Measurements from ENCODE around the gene KMT2A. TPM values are rescaled to one million over a fixed set of nuclear protein-coding genes. Genes with fewer than 3 reads are reported as not detected.

Gene KMT2A
- total and polyA plus RNA-seq, 2 donors: 11.4 to 17.7 TPM

- DNase-seq (ENCODE audit: low read depth in 6 of 9, low spot score in 9 of 9): no peak
- WGBS: 96% methylated on average over 10 of the region's 10 CpGs
- no peak overlapping the region for H3K4me3 ChIP-seq (ENCODE audit: low read length in 2 of 2)
- no peaks in the 10 kb centered on the region for H3K9me3 ChIP-seq (ENCODE audit: control insufficient read depth in 2 of 2, insufficient read depth in 1 of 2, low read length in 1 of 2)
- H3K4me1 ChIP-seq (ENCODE audit: control insufficient read depth in 2 of 2, insufficient read depth in 2 of 2, low read length in 2 of 2): peaks cover 8 to 23% of the 10 kb centered on the region in 2 donors
- H3K27me3 ChIP-seq (ENCODE audit: control insufficient read depth in 2 of 2, insufficient read depth in 1 of 2, low read length in 1 of 2): peaks cover 0 to 2% of the 10 kb centered on the region in 2 donors
- H3K36me3 ChIP-seq (ENCODE audit: control insufficient read depth in 2 of 2, insufficient read depth in 2 of 2, low read length in 1 of 2): no peaks in the 10 kb centered on the region
- H3K27ac ChIP-seq (ENCODE audit: low read depth in 1 of 2, low read length in 1 of 2): no peak overlapping the region
These were observed 95.8 kb downstream of the KMT2A start for GRCh38 chr11:118532091-118532490.

GRCh38 chr11:118532852-118533768 is 96.8 kb downstream of the KMT2A start:
- WGBS: 98% methylated on average over 19 of the region's 19 CpGs
- Histone ChIP-seq H3K27me3 (ENCODE audit: control insufficient read depth in 2 of 2, insufficient read depth in 1 of 2, low read length in 1 of 2) (peaks cover 0 to 2% of the 10 kb centered on the region in 2 donors), H3K4me3 (ENCODE audit: low read length in 2 of 2) (no peak overlapping the region), H3K4me1 (ENCODE audit: control insufficient read depth in 2 of 2, insufficient read depth in 2 of 2, low read length in 2 of 2) (peaks cover 8 to 23% of the 10 kb centered on the region in 2 donors), H3K27ac (ENCODE audit: low read depth in 1 of 2, low read length in 1 of 2) (no peak overlapping the region), H3K36me3 (ENCODE audit: control insufficient read depth in 2 of 2, insufficient read depth in 2 of 2, low read length in 1 of 2) (no peaks in the 10 kb centered on the region), H3K9me3 (ENCODE audit: control insufficient read depth in 2 of 2, insufficient read depth in 1 of 2, low read length in 1 of 2) (no peaks in the 10 kb centered on the region)
- no peak for DNase-seq (ENCODE audit: low read depth in 6 of 9, low spot score in 9 of 9)

GRCh38 chr11:118533769-118534729 is 97.8 kb downstream of the KMT2A start:
- Histone ChIP-seq H3K27ac (ENCODE audit: low read depth in 1 of 2, low read length in 1 of 2) (no peak overlapping the region), H3K9me3 (ENCODE audit: control insufficient read depth in 2 of 2, insufficient read depth in 1 of 2, low read length in 1 of 2) (no peaks in the 10 kb centered on the region), H3K27me3 (ENCODE audit: control insufficient read depth in 2 of 2, insufficient read depth in 1 of 2, low read length in 1 of 2) (peaks cover 0 to 2% of the 10 kb centered on the region in 2 donors), H3K4me3 (ENCODE audit: low read length in 2 of 2) (no peak overlapping the region), H3K4me1 (ENCODE audit: control insufficient read depth in 2 of 2, insufficient read depth in 2 of 2, low read length in 2 of 2) (peaks cover 8 to 23% of the 10 kb centered on the region in 2 donors), H3K36me3 (ENCODE audit: control insufficient read depth in 2 of 2, insufficient read depth in 2 of 2, low read length in 1 of 2) (no peaks in the 10 kb centered on the region)
- no peak for DNase-seq (ENCODE audit: low read depth in 6 of 9, low spot score in 9 of 9)
- WGBS: 94% methylated on average over 27 of the region's 27 CpGs

- peaks cover 0 to 1% of the 10 kb centered on the region in 2 donors for H3K27me3 ChIP-seq (ENCODE audit: control insufficient read depth in 2 of 2, insufficient read depth in 1 of 2, low read length in 1 of 2)
- no peaks in the 10 kb centered on the region for H3K9me3 ChIP-seq (ENCODE audit: control insufficient read depth in 2 of 2, insufficient read depth in 1 of 2, low read length in 1 of 2)
- no peak overlapping the region for H3K4me3 ChIP-seq (ENCODE audit: low read length in 2 of 2)
- H3K27ac ChIP-seq (ENCODE audit: low read depth in 1 of 2, low read length in 1 of 2): no peak overlapping the region
- H3K4me1 ChIP-seq (ENCODE audit: control insufficient read depth in 2 of 2, insufficient read depth in 2 of 2, low read length in 2 of 2): peaks cover 5 to 11% of the 10 kb centered on the region in 2 donors
- 92% methylated on average over 9 of the region's 9 CpGs for WGBS
- H3K36me3 ChIP-seq (ENCODE audit: control insufficient read depth in 2 of 2, insufficient read depth in 2 of 2, low read length in 1 of 2): no peaks in the 10 kb centered on the region
- no peak for DNase-seq (ENCODE audit: low read depth in 6 of 9, low spot score in 9 of 9)
These were observed 99.0 kb downstream of the KMT2A start for GRCh38 chr11:118535261-118535660.

GRCh38 chr11:118536726-118537125 is 100.4 kb downstream of the KMT2A start:
- Histone ChIP-seq H3K9me3 (ENCODE audit: control insufficient read depth in 2 of 2, insufficient read depth in 1 of 2, low read length in 1 of 2) (no peaks in the 10 kb centered on the region), H3K4me3 (ENCODE audit: low read length in 2 of 2) (no peak overlapping the region), H3K27me3 (ENCODE audit: control insufficient read depth in 2 of 2, insufficient read depth in 1 of 2, low read length in 1 of 2) (no peaks in the 10 kb centered on the region), H3K36me3 (ENCODE audit: control insufficient read depth in 2 of 2, insufficient read depth in 2 of 2, low read length in 1 of 2) (peaks cover 0 to under 1% of the 10 kb centered on the region in 2 donors), H3K27ac (ENCODE audit: low read depth in 1 of 2, low read length in 1 of 2) (no peak overlapping the region), H3K4me1 (ENCODE audit: control insufficient read depth in 2 of 2, insufficient read depth in 2 of 2, low read length in 2 of 2) (peaks cover under 1 to 3% of the 10 kb centered on the region in 2 donors)
- no peak for DNase-seq (ENCODE audit: low read depth in 6 of 9, low spot score in 9 of 9)
- 98% methylated on average over 5 of the region's 5 CpGs for WGBS

- no peak overlapping the region for H3K27ac ChIP-seq (ENCODE audit: low read depth in 1 of 2, low read length in 1 of 2)
- no peaks in the 10 kb centered on the region for H3K9me3 ChIP-seq (ENCODE audit: control insufficient read depth in 2 of 2, insufficient read depth in 1 of 2, low read length in 1 of 2)
- DNase-seq (ENCODE audit: low read depth in 6 of 9, low spot score in 9 of 9): no peak
- H3K4me3 ChIP-seq (ENCODE audit: low read length in 2 of 2): no peak overlapping the region
- no peaks in the 10 kb centered on the region for H3K4me1 ChIP-seq (ENCODE audit: control insufficient read depth in 2 of 2, insufficient read depth in 2 of 2, low read length in 2 of 2)
- H3K36me3 ChIP-seq (ENCODE audit: control insufficient read depth in 2 of 2, insufficient read depth in 2 of 2, low read length in 1 of 2): peaks cover 0 to 3% of the 10 kb centered on the region in 2 donors
- no peaks in the 10 kb centered on the region for H3K27me3 ChIP-seq (ENCODE audit: control insufficient read depth in 2 of 2, insufficient read depth in 1 of 2, low read length in 1 of 2)
- 97% methylated on average over 6 of the region's 6 CpGs for WGBS
These were observed 101.2 kb downstream of the KMT2A start for GRCh38 chr11:118537409-118537980.

- H3K27ac ChIP-seq (ENCODE audit: low read depth in 1 of 2, low read length in 1 of 2): no peak overlapping the region
- peaks cover 6 to 15% of the 10 kb centered on the region in 2 donors for H3K36me3 ChIP-seq (ENCODE audit: control insufficient read depth in 2 of 2, insufficient read depth in 2 of 2, low read length in 1 of 2)
- no peaks in the 10 kb centered on the region for H3K9me3 ChIP-seq (ENCODE audit: control insufficient read depth in 2 of 2, insufficient read depth in 1 of 2, low read length in 1 of 2)
- no peak overlapping the region for H3K4me3 ChIP-seq (ENCODE audit: low read length in 2 of 2)
- no peaks in the 10 kb centered on the region for H3K27me3 ChIP-seq (ENCODE audit: control insufficient read depth in 2 of 2, insufficient read depth in 1 of 2, low read length in 1 of 2)
- DNase-seq (ENCODE audit: low read depth in 6 of 9, low spot score in 9 of 9): no peak
- no peaks in the 10 kb centered on the region for H3K4me1 ChIP-seq (ENCODE audit: control insufficient read depth in 2 of 2, insufficient read depth in 2 of 2, low read length in 2 of 2)
- 97% methylated on average over 8 of the region's 8 CpGs for WGBS
These were observed 107.8 kb downstream of the KMT2A start for GRCh38 chr11:118544010-118544646.

GRCh38 chr11:118544647-118545010 is 108.3 kb downstream of the KMT2A start:
- H3K36me3 ChIP-seq (ENCODE audit: control insufficient read depth in 2 of 2, insufficient read depth in 2 of 2, low read length in 1 of 2): peaks cover 6 to 15% of the 10 kb centered on the region in 2 donors
- H3K4me1 ChIP-seq (ENCODE audit: control insufficient read depth in 2 of 2, insufficient read depth in 2 of 2, low read length in 2 of 2): no peaks in the 10 kb centered on the region
- H3K9me3 ChIP-seq (ENCODE audit: control insufficient read depth in 2 of 2, insufficient read depth in 1 of 2, low read length in 1 of 2): no peaks in the 10 kb centered on the region
- WGBS: 97% methylated on average over 3 of the region's 3 CpGs
- no peak overlapping the region for H3K4me3 ChIP-seq (ENCODE audit: low read length in 2 of 2)
- no peak for DNase-seq (ENCODE audit: low read depth in 6 of 9, low spot score in 9 of 9)
- H3K27me3 ChIP-seq (ENCODE audit: control insufficient read depth in 2 of 2, insufficient read depth in 1 of 2, low read length in 1 of 2): no peaks in the 10 kb centered on the region
- no peak overlapping the region for H3K27ac ChIP-seq (ENCODE audit: low read depth in 1 of 2, low read length in 1 of 2)
